GM20000 (cell line): Measurements from ENCODE around the gene UCMA.
"Not testable (repeated sequence)": the region's sequence is repeated elsewhere in the genome, so short reads cannot be mapped to it uniquely, and the experiment has no call there.

ENCODE experiments used
- DNase-seq: peaks from one replicate; pipeline ENCODE4 v3.0.0; 2012; ENCODE audit warnings: low spot score
- CTCF ChIP-seq: IDR thresholded peaks from 2 replicates; pipeline ENCODE4 v1.5.1; 2012; ENCODE audit warnings: mild to moderate bottlenecking, control low read depth; ENCODE audit errors: extremely low read depth, missing control alignments

Gene UCMA

GRCh38 chr10:13234172-13234571, at the start of gene UCMA:
UCMA (minus strand) TSS chr10:13234374; CDS start chr10:13234258, 116 bp downstream.
- DNase-seq = no peak

GRCh38 chr10:13282348-13282747, 48.2 kb upstream of the UCMA start:
- DNase-seq = not testable (repeated sequence)

More at GRCh38 chr10:13234172-13234571, at the start of gene UCMA:
- TF ChIP-seq CTCF = no peak

GRCh38 chr10:13276749-13277365, 42.7 kb upstream of the UCMA start:
- no peak for DNase-seq
- TF ChIP-seq CTCF = no peak

GRCh38 chr10:13276146-13276545, 42.0 kb upstream of the UCMA start:
- not testable (repeated sequence) for DNase-seq

GRCh38 chr10:13272164-13272571, 38.0 kb upstream of the UCMA start:
- no peak for DNase-seq
- no peak for TF ChIP-seq CTCF

- DNase-seq = peak; percentile 73
- peak; percentile 63 for TF ChIP-seq CTCF
Observed at GRCh38 chr10:13271552-13272163, 37.5 kb upstream of the UCMA start.

- no peak for TF ChIP-seq CTCF
- DNase-seq = no peak
Observed at GRCh38 chr10:13270877-13271551, 36.8 kb upstream of the UCMA start.

- TF ChIP-seq CTCF = no peak
- DNase-seq = no peak
Observed at GRCh38 chr10:13268841-13269240, 34.7 kb upstream of the UCMA start.
